Endodermal cell (in vitro differentiated cells): ENCODE data around the gene PHKA2. TPM values are rescaled to one million over a fixed set of nuclear protein-coding genes. Genes with fewer than 3 reads are reported as not detected.

Experiments
- DNase-seq: peaks from one replicate; pipeline ENCODE4 v3.0.0-alpha.2; 2017
- H3K27ac ChIP-seq: 2 replicates; pipeline ENCODE4 v1.5.1; 2013; ENCODE audit warnings: mild to moderate bottlenecking, low read depth, low read length, moderate library complexity
- H3K27me3 ChIP-seq: 2 replicates; pipeline ENCODE4 v1.6.1; 2013; ENCODE audit warnings: mild to moderate bottlenecking, low read length, moderate library complexity; ENCODE audit not compliant: insufficient read depth, control insufficient read depth, poor library complexity, severe bottlenecking
- H3K36me3 ChIP-seq: 2 replicates; pipeline ENCODE4 v1.7.0; 2013; ENCODE audit warnings: mild to moderate bottlenecking, low read length, moderate library complexity; ENCODE audit not compliant: control insufficient read depth, insufficient read depth
- H3K4me1 ChIP-seq: one replicate; pipeline ENCODE4 v1.7.0; 2013; ENCODE audit warnings: low read length; ENCODE audit not compliant: control insufficient read depth, insufficient read depth
- H3K4me3 ChIP-seq: 2 replicates; pipeline ENCODE4 v1.5.1; 2013; ENCODE audit warnings: mild to moderate bottlenecking, low read length, moderate library complexity
- H3K9ac ChIP-seq: 2 replicates; pipeline ENCODE4 v1.6.1; 2013; ENCODE audit warnings: mild to moderate bottlenecking, low read length, moderate library complexity; ENCODE audit not compliant: poor library complexity, severe bottlenecking; ENCODE audit errors: extremely low read depth
- H3K9me3 ChIP-seq: 2 replicates; pipeline ENCODE4 v1.6.1; 2013; ENCODE audit warnings: mild to moderate bottlenecking, low read length, moderate library complexity; ENCODE audit not compliant: control insufficient read depth
- H3K27ac Mint-ChIP-seq: 2 replicates; pipeline ENCODE4 v1.8.0; 2020; ENCODE audit warnings: mixed read lengths
- H3K27me3 Mint-ChIP-seq: 2 replicates; pipeline ENCODE4 v1.8.0; 2021; ENCODE audit warnings: mild to moderate bottlenecking, mixed read lengths; ENCODE audit not compliant: insufficient read depth
- H3K36me3 Mint-ChIP-seq: 2 replicates; pipeline ENCODE4 v1.8.0; 2020; ENCODE audit warnings: low read depth, mixed read lengths
- H3K4me1 Mint-ChIP-seq: 2 replicates; pipeline ENCODE4 v1.8.0; 2020; ENCODE audit warnings: mixed read lengths
- H3K4me3 Mint-ChIP-seq: 2 replicates; pipeline ENCODE4 v1.8.0; 2020; ENCODE audit warnings: mild to moderate bottlenecking, moderate library complexity, mixed read lengths
- H3K9me3 Mint-ChIP-seq: 2 replicates; pipeline ENCODE4 v1.8.0; 2020; ENCODE audit warnings: mild to moderate bottlenecking, mixed read lengths
- CTCF ChIP-seq: fragments of 200-600 bp; sonication (generic); conservative IDR thresholded peaks from 2 replicates; pipeline ENCODE4 v1.5.0; 2021; ENCODE audit warnings: antibody characterized with exemption, mild to moderate bottlenecking
- WGBS, 2 experiments: methylation state at CpG; one replicate each; pipeline versions ENCODE4 v1.1.5 to v1.1.7; 2013; ENCODE audit warnings: missing lambda C conversion rate in 2 of 2, mixed read lengths in 1 of 2; ENCODE audit not compliant: insufficient coverage in 1 of 2, insufficient read length in 1 of 2; 5-methylcytosine and 5-hydroxymethylcytosine counted together
- total RNA-seq, 2 donors: library from RNA; stranded (reverse); fragmentation: NEBNext Ultra II Directional in 1 of 2; extraction: Animal tissue kit (Norgen Biotek cat#: 25700) in 1 of 2; gene quantifications; 2 replicates in 1 of 2; 3 replicates in 1 of 2; pipeline ENCODE4 v1.2.1, GENCODE V29; 2021

The PHKA2 gene
- total RNA-seq, 2 donors from 2014 or later = 32.5 to 33.0 TPM

- H3K4me3 Mint-ChIP-seq = no peak overlapping the region
- peaks cover 14% of the 10 kb centered on the region for H3K4me1 Mint-ChIP-seq
- peaks cover 4% of the 10 kb centered on the region for H3K36me3 ChIP-seq
- no peaks in the 10 kb centered on the region for H3K9me3 ChIP-seq
- H3K4me1 ChIP-seq = peaks cover 3% of the 10 kb centered on the region
- H3K9ac ChIP-seq = no peak overlapping the region
- DNase-seq = no peak
- no peak for TF ChIP-seq CTCF
- no peak overlapping the region for H3K27ac ChIP-seq
- no peak overlapping the region for H3K27ac Mint-ChIP-seq
- H3K36me3 Mint-ChIP-seq = peaks cover 6% of the 10 kb centered on the region
- H3K27me3 Mint-ChIP-seq = no peaks in the 10 kb centered on the region
- H3K9me3 Mint-ChIP-seq = peaks cover 55% of the 10 kb centered on the region
- H3K4me3 ChIP-seq = no peak overlapping the region
- H3K27me3 ChIP-seq = no peaks in the 10 kb centered on the region
Measured at GRCh38 chrX:18970465-18970864, 13.4 kb downstream of the PHKA2 start.

- Histone ChIP-seq H3K27ac (no peak overlapping the region), H3K4me3 (no peak overlapping the region), H3K9me3 (no peaks in the 10 kb centered on the region), H3K4me1 (peaks cover 4% of the 10 kb centered on the region), H3K27me3 (no peaks in the 10 kb centered on the region), H3K9ac (no peak overlapping the region), H3K36me3 (peaks cover 4% of the 10 kb centered on the region)
- Mint-ChIP-seq H3K36me3 (peaks cover 6% of the 10 kb centered on the region), H3K27ac (no peak overlapping the region), H3K27me3 (no peaks in the 10 kb centered on the region), H3K4me3 (no peak overlapping the region), H3K4me1 (peaks cover 24% of the 10 kb centered on the region), H3K9me3 (peaks cover 49% of the 10 kb centered on the region)
- WGBS, 2 experiments = 92 to 100% methylated on average over 1 to 5 of the region's 5 CpGs
- DNase-seq = no peak
- TF ChIP-seq CTCF = no peak
Measured at GRCh38 chrX:18966624-18967023, 17.3 kb downstream of the PHKA2 start.

- H3K27me3 ChIP-seq = no peaks in the 10 kb centered on the region
- H3K9ac ChIP-seq = no peak overlapping the region
- no peaks in the 10 kb centered on the region for H3K9me3 ChIP-seq
- H3K4me3 ChIP-seq = no peak overlapping the region
- Mint-ChIP-seq H3K27ac (no peak overlapping the region), H3K4me1 (peaks cover 24% of the 10 kb centered on the region), H3K27me3 (no peaks in the 10 kb centered on the region), H3K36me3 (no peaks in the 10 kb centered on the region), H3K4me3 (no peak overlapping the region), H3K9me3 (peaks cover 51% of the 10 kb centered on the region)
- no peak overlapping the region for H3K27ac ChIP-seq
- no peak for TF ChIP-seq CTCF
- DNase-seq = no peak
- WGBS, 2 experiments = 80 to 91% methylated on average over 2 to 7 of the region's 9 CpGs
- peaks cover 4% of the 10 kb centered on the region for H3K4me1 ChIP-seq
- H3K36me3 ChIP-seq = no peaks in the 10 kb centered on the region
Measured at GRCh38 chrX:18964901-18965300, 19.0 kb downstream of the PHKA2 start.
